Measurements from ENCODE around the gene SOS2.
A peak's percentile ranks its signal among the peaks of the same experiment; 100 is the strongest.

The SOS2 gene

GRCh38 chr14:50094056-50094755 is 137.2 kb downstream of the SOS2 start:
- DNase-seq (ENCODE audit: insufficient read length, low spot score) (no peak), FAIRE-seq (no peak)
- no peak for TF ChIP-seq CTCF (IDR thresholded peaks at IDR 0.05; ENCODE audit: insufficient read depth, missing control alignments)

GRCh38 chr14:50093496-50093895 is 137.9 kb downstream of the SOS2 start:
- FAIRE-seq, result no peak
- no peak for TF ChIP-seq CTCF (IDR thresholded peaks at IDR 0.05; ENCODE audit: insufficient read depth, missing control alignments)

GRCh38 chr14:50092006-50092555 is 139.3 kb downstream of the SOS2 start:
- no peak for DNase-seq (ENCODE audit: insufficient read length, low spot score)
- FAIRE-seq, result no peak
- no peak for TF ChIP-seq CTCF (IDR thresholded peaks at IDR 0.05; ENCODE audit: insufficient read depth, missing control alignments)

More at GRCh38 chr14:50093496-50093895, 137.9 kb downstream of the SOS2 start:
- DNase-seq (ENCODE audit: insufficient read length, low spot score), result peak; percentile 32

GRCh38 chr14:50091240-50091913 is 140.0 kb downstream of the SOS2 start:
- no peak for TF ChIP-seq CTCF (IDR thresholded peaks at IDR 0.05; ENCODE audit: insufficient read depth, missing control alignments)
- FAIRE-seq, result no peak
- no peak for DNase-seq (ENCODE audit: insufficient read length, low spot score)

GRCh38 chr14:50089208-50089607 is 142.2 kb downstream of the SOS2 start:
- FAIRE-seq (no peak), DNase-seq (ENCODE audit: insufficient read length, low spot score) (no peak)
- TF ChIP-seq CTCF (IDR thresholded peaks at IDR 0.05; ENCODE audit: insufficient read depth, missing control alignments), result no peak

- FAIRE-seq (no peak), DNase-seq (ENCODE audit: insufficient read length, low spot score) (no peak)
- no peak for TF ChIP-seq CTCF (IDR thresholded peaks at IDR 0.05; ENCODE audit: insufficient read depth, missing control alignments)
These were observed 142.6 kb downstream of the SOS2 start for GRCh38 chr14:50088731-50089130.

GRCh38 chr14:50088117-50088515 is 143.3 kb downstream of the SOS2 start:
- FAIRE-seq, result no peak
- TF ChIP-seq CTCF (IDR thresholded peaks at IDR 0.05; ENCODE audit: insufficient read depth, missing control alignments), result no peak
- DNase-seq (ENCODE audit: insufficient read length, low spot score), result no peak

Measured in D721Med (cell line).